Tibial artery (tissue), 4 donors: ENCODE results near the gene SLC2A13.

Source experiments
- DNase-seq, 2 donors: peaks; one replicate each; pipeline ENCODE4 v3.0.0-alpha.2; 2019
- H3K27ac ChIP-seq, 2 donors: fragments of 200-600 bp; sonication (generic) in 1 of 2; 1 replicate in 1 of 2; 2 replicates in 1 of 2; pipeline ENCODE4 v1.5.1; 2018 to 2019; ENCODE audit warnings: mild to moderate bottlenecking in 1 of 2
- H3K27me3 ChIP-seq, 2 donors: fragments of 200-600 bp; sonication (generic) in 1 of 2; one replicate each; pipeline versions ENCODE4 v1.5.1 to v1.6.0; 2016 to 2019
- H3K36me3 ChIP-seq, 3 donors: fragments of 200-600 bp; sonication (generic) in 2 of 3; one replicate each; pipeline ENCODE4 v1.5.1; 2016 to 2019; ENCODE audit warnings: mild to moderate bottlenecking in 2 of 3
- H3K4me1 ChIP-seq, 4 donors: fragments of 200-600 bp; sonication (generic) in 2 of 4; 1 replicate in 3 of 4; 2 replicates in 1 of 4; pipeline ENCODE4 v1.5.1; 2016 to 2019
- H3K4me3 ChIP-seq, 2 donors: fragments of 200-600 bp; sonication (generic) in 1 of 2; 1 replicate in 1 of 2; 2 replicates in 1 of 2; pipeline ENCODE4 v1.5.1; 2018 to 2019; ENCODE audit warnings: mild to moderate bottlenecking in 2 of 2
- H3K9me3 ChIP-seq, 3 donors: fragments of 200-600 bp; sonication (generic) in 1 of 3; one replicate each; pipeline ENCODE4 v1.5.1; 2016 to 2019
- intact Hi-C: fragments of 100-400 bp; cut with DNase I; formaldehyde crosslinking; loops from one replicate; pipeline ENCODE4 v1.15.0; 2023; ENCODE audit warnings: low total_unique reads
- TF ChIP-seq, protein P1 (sequence below), 2 experiments: fragments of 200-600 bp in 1 of 2; fragments of 450-650 bp in 1 of 2; IDR thresholded peaks; one replicate each; pipeline ENCODE4 v1.5.1; 2017 to 2019; ENCODE audit warnings: antibody characterized with exemption in 2 of 2, mild to moderate bottlenecking in 1 of 2, moderate library complexity in 1 of 2

The SLC2A13 gene

DNA sequence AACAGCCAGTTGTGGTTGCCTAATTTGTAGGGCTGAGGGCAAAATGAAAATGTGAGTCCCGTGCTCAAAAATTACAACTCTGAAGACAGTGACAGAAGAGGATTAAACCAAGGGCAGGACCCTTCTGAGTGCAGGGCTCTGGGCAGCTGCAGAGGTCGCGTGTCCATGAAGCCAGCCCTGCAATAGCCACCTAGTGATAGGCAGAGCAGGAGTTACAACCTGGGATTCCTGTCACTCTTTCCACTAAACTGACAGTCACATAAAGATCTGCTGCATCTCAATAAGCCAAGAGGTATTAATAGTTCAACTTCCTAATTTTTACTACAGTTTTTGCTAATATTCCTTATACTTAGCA is 94.1 kb downstream of the SLC2A13 start:
- no peaks in the 10 kb centered on the region for H3K9me3 ChIP-seq
- peak overlapping the region; percentile 30 to 41 for H3K4me3 ChIP-seq
- no peaks in the 10 kb centered on the region for H3K36me3 ChIP-seq
- H3K27me3 ChIP-seq: no peaks in the 10 kb centered on the region
- peaks cover 0 to 4% (median 0%) of the 10 kb centered on the region in 4 donors for H3K4me1 ChIP-seq
- intact Hi-C loops: loop anchor here (2.0 kb wide), 1 partner anchor 97 kb away; no protein-coding TSS in a partner anchor
- H3K27ac ChIP-seq: peak overlapping the region; percentile 34 to 57
- TF ChIP-seq, protein P1, sequence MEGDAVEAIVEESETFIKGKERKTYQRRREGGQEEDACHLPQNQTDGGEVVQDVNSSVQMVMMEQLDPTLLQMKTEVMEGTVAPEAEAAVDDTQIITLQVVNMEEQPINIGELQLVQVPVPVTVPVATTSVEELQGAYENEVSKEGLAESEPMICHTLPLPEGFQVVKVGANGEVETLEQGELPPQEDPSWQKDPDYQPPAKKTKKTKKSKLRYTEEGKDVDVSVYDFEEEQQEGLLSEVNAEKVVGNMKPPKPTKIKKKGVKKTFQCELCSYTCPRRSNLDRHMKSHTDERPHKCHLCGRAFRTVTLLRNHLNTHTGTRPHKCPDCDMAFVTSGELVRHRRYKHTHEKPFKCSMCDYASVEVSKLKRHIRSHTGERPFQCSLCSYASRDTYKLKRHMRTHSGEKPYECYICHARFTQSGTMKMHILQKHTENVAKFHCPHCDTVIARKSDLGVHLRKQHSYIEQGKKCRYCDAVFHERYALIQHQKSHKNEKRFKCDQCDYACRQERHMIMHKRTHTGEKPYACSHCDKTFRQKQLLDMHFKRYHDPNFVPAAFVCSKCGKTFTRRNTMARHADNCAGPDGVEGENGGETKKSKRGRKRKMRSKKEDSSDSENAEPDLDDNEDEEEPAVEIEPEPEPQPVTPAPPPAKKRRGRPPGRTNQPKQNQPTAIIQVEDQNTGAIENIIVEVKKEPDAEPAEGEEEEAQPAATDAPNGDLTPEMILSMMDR (IDR thresholded peaks at IDR 0.05): no peak
- no peak for DNase-seq

DNA sequence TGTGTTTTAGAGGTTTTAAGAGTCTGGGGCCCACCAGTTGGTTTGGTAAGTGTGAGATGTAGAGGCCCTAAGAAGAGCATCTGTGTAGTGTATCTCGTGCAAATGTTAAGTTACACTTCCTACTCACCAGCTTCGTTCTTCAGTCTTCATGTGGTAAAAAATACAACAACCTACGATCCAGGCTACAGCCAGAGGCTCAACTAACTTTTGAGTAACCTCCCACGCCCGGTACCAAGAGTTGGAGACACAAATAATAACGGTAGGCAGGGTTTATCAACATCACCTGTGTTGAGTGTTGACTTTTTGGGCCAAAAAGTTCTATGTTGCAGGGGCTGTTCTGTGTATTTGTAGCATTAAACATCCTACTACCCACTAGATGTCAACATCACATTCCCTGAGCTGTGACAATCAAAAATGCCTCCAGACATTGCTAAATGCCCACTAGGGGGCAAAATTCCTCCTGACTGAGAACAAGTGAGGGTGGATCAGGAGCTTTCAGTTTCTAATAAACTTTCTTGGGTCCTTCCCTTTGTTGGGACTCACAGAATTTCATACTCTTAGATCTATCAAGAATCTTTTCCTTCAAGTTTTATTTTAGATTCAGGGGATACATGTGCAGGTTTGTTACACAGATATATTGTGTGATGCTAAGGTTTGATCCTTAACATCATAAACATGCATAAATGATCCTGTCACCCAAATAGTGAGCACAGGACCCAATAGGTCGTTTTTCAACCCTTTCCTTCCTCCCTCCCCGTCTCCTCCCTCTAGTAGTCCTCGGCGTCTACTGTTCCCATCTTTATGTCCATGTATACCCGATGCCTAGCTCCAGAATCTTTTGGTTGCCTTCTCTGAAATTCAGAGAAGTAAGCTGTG is 94.7 kb downstream of the SLC2A13 start:
- intact Hi-C loops: loop anchor here (2.0 kb wide), 1 partner anchor 98 kb away; no protein-coding TSS in a partner anchor
- Histone ChIP-seq H3K4me1 (peaks cover 0 to 4% (median 0%) of the 10 kb centered on the region in 4 donors), H3K27ac (peak overlapping the region; percentile 34 to 57), H3K36me3 (no peaks in the 10 kb centered on the region), H3K4me3 (peak overlapping the region; percentile 30 to 41), H3K9me3 (no peaks in the 10 kb centered on the region), H3K27me3 (no peaks in the 10 kb centered on the region)
- peak in 1 of 2 donors; percentile 66 for DNase-seq
- TF ChIP-seq, protein P1 (IDR thresholded peaks at IDR 0.05): peak; percentile 80 to 82

DNA sequence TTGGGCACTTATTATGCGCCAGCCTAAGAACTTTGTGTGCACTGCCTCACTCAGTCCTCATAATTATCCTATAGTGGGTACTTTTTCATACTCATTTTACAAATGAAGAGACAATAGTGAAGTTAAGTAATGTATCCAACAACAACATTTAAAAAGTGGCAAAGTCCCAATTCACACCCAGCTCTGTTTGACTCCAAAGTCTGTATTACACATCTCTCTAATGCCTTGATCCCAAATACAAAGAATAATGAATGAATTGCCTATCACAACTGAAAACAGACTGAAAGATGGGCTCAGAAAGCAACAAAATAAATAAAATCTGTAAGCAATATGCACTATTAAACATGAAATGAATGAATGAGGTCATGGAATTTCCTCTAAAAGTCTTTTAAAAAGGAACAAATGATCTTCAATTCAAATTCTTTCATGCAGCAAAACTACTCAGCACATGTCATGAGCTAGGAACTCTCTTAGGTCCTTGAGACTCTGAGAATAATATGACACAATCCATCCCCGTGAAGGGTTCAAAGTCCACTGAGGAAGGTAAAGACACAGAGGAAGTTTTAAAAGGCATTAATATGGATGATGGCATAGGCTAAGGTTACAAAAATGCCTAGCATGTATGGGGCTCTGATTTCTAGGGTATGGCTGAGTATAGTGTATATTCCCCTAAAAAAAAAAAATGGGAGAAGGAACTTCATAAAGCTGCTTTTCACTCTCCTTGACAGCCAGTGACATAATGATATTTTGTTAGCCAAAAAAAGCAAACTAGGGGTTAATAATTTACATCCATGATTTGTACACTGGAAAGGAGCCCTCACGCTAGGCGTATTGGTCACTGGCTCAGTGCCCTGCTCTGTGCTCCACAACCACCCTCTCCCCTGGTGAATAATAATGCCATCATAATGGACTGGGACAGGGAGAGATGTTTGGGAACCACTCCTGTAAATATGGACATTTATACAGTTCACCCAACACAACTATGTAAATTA is 103.4 kb downstream of the SLC2A13 start:
- TF ChIP-seq, protein P1 (IDR thresholded peaks at IDR 0.05): no peak
- no peaks in the 10 kb centered on the region for H3K4me1 ChIP-seq
- peaks cover 0 to 15% (median 0%) of the 10 kb centered on the region in 3 donors for H3K36me3 ChIP-seq
- H3K27ac ChIP-seq: no peak overlapping the region
- H3K9me3 ChIP-seq: peaks cover 0 to 20% (median 7%) of the 10 kb centered on the region in 3 donors
- DNase-seq: no peak
- intact Hi-C loops: no loop called here
- no peaks in the 10 kb centered on the region for H3K27me3 ChIP-seq
- no peak overlapping the region for H3K4me3 ChIP-seq

DNA sequence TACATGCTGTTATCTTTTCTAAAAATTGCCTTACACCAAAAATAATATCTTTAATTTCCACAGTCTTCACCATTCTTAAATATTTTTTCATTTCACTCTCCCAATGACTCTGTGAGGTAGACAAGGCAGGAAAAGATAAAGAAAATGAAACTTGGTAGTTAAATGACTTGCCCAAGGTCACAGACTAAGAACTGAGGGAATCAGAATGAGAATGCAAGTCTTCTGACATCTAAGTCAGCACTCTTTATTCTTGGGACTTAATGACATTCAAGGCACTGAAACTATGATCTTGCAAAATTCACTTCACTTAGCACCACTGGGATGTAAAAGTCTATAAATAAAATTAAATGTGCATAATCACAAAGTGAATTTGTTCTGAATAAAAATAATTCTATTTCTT is 104.5 kb downstream of the SLC2A13 start:
- intact Hi-C loops: no loop called here

DNA sequence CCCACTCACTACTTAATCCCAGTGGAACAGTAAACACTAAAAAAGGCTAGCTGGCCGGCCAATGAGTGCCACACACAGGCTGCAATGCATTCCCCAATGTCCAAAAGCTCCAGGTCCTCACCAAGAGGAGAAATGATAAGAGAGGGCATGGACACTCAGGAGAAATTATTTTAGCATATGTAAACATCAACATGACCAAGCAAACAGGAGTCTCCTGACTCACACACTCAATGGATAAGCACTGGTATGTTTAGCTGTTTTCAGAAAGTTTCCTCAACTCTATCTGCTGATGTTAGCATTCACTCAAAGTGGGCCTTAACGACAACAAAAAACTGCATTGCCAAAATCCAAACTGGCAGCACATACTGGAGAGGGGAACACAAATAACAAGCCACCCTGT is 105.0 kb downstream of the SLC2A13 start:
- H3K4me3 ChIP-seq: no peak overlapping the region
- H3K27me3 ChIP-seq: no peaks in the 10 kb centered on the region
- intact Hi-C loops: no loop called here
- peaks cover 0 to 32% (median 7%) of the 10 kb centered on the region in 3 donors for H3K9me3 ChIP-seq
- peaks cover 0 to 15% (median 3%) of the 10 kb centered on the region in 3 donors for H3K36me3 ChIP-seq
- no peak for DNase-seq
- TF ChIP-seq, protein P1 (IDR thresholded peaks at IDR 0.05): no peak
- no peaks in the 10 kb centered on the region for H3K4me1 ChIP-seq
- H3K27ac ChIP-seq: no peak overlapping the region

More for the DNA sequence above, 104.5 kb downstream of the SLC2A13 start:
- TF ChIP-seq, protein P1 (IDR thresholded peaks at IDR 0.05): no peak
- no peaks in the 10 kb centered on the region for H3K4me1 ChIP-seq
- no peak for DNase-seq
- H3K36me3 ChIP-seq: peaks cover 0 to 15% (median 2%) of the 10 kb centered on the region in 3 donors
- H3K4me3 ChIP-seq: no peak overlapping the region
- H3K27me3 ChIP-seq: no peaks in the 10 kb centered on the region
- H3K27ac ChIP-seq: no peak overlapping the region
- peaks cover 0 to 27% (median 7%) of the 10 kb centered on the region in 3 donors for H3K9me3 ChIP-seq
